Measurements from ENCODE around the gene ESYT2.

DNA sequence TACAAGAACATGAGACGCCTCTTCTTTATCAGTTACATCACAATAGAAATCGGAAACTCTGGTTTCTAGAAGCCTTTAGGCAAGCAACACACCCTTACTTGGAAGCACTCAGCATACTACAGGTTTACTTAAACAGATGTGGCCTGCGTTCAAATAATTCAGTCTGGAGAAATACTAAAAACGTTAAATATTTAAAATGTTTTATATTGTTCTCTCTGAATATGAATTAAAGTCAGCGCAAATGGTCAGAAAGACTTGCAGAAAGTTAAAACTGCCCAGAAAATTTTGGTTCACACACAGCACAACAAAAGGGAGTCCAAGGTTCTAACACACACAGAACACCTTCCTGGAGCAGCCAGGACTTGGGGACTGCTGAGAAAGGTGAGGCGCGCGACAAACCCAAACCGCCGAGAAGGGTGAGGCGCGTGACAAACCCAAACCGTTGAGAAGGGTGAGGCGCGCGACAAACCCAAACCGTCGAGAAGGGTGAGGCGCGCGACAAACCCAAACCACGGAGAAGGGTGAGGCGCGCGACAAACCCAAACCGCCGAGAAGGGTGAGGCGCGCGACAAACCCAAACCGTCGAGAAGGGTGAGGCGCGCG lies 25.8 kb downstream of the ESYT2 start:
- TF ChIP-seq OVOL3 (tag by site-specific recombination; IDR thresholded peaks at IDR 0.05) (no peak), CTCF (tag by site-specific recombination; IDR thresholded peaks at IDR 0.05) (no peak), ZNF202 (tag by site-specific recombination; IDR thresholded peaks at IDR 0.05; ENCODE audit: borderline replicate concordance) (no peak)
- TF ChIP-seq, protein P1, sequence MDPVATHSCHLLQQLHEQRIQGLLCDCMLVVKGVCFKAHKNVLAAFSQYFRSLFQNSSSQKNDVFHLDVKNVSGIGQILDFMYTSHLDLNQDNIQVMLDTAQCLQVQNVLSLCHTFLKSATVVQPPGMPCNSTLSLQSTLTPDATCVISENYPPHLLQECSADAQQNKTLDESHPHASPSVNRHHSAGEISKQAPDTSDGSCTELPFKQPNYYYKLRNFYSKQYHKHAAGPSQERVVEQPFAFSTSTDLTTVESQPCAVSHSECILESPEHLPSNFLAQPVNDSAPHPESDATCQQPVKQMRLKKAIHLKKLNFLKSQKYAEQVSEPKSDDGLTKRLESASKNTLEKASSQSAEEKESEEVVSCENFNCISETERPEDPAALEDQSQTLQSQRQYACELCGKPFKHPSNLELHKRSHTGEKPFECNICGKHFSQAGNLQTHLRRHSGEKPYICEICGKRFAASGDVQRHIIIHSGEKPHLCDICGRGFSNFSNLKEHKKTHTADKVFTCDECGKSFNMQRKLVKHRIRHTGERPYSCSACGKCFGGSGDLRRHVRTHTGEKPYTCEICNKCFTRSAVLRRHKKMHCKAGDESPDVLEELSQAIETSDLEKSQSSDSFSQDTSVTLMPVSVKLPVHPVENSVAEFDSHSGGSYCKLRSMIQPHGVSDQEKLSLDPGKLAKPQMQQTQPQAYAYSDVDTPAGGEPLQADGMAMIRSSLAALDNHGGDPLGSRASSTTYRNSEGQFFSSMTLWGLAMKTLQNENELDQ (tag by site-specific recombination; IDR thresholded peaks at IDR 0.05; ENCODE audit: low read depth): no peak
